K562 (cell line): Measurements from ENCODE around the gene POMGNT2. TPM values are rescaled to one million over a fixed set of nuclear protein-coding genes. Genes with fewer than 3 reads are reported as not detected.
A peak's percentile ranks its signal among the peaks of the same experiment; 100 is the strongest.

ENCODE experiments used
- ATAC-seq: fragments of 200-7000 bp; cut with Tn5 transposase; 3 replicates; pipeline ENCODE4 v1.9.1; 2020; ENCODE audit warnings: moderate library complexity
- Bru-seq: library from RNA; stranded (reverse); fragments of 400-500 nt; gene quantifications from one replicate; lab custom pipeline; 2021; lab: Mats Ljungman, UMichigan
- BruChase-seq, 2 experiments: library from RNA; stranded (reverse); fragments of 400-500 nt; gene quantifications; one replicate each; lab custom pipeline; 2021; lab: Mats Ljungman, UMichigan
- BruUV-seq: library from RNA; stranded (reverse); fragments of 400-500 nt; replicated peaks from 2 replicates; lab custom pipeline; 2021; lab: Mats Ljungman, UMichigan
- CTCF ChIA-PET: fragments of 300-600 bp; formaldehyde crosslinking; extraction: SDS; loops from one replicate; lab custom pipeline; 2021; ENCODE audit warnings: low intra/inter-chr PET ratio; lab: Yijun Ruan, JAX
- POLR2A ChIA-PET: fragments of 300-600, 350-650 bp; sonication (Branson Sonifier 250); formaldehyde crosslinking; extraction: SDS; loops from one replicate; lab custom pipeline; 2021; ENCODE audit warnings: antibody characterized with exemption, inconsistent platforms; lab: Yijun Ruan, JAX
- DNase-seq, 4 experiments: peaks; one replicate each; pipeline versions ENCODE4 v3.0.0 to v3.0.0-alpha.2; 2011 to 2018; ENCODE audit warnings: low spot score in 3 of 4, mixed read lengths in 3 of 4; ENCODE audit errors: extremely low read depth in 1 of 4
- FAIRE-seq: peaks from 2 replicates; lab custom pipeline; 2011; peaks lifted over from hg19 to GRCh38; lab: Jason Lieb, UNC
- H2AFZ ChIP-seq: 2 replicates; pipeline ENCODE4 v1.6.0; 2011; ENCODE audit warnings: low read depth, low read length, control low read depth, inconsistent platforms
- H3K27ac ChIP-seq: fragments of 200-600 bp; 3 replicates; pipeline ENCODE4 v1.8.0; 2011; ENCODE audit warnings: low read depth, mild to moderate bottlenecking, control low read depth, inconsistent platforms, low read length, moderate library complexity, mixed read lengths; ENCODE audit errors: extremely low read depth
- H3K27me3 ChIP-seq, 2 experiments: fragments of 300-600 bp in 1 of 2; 2 replicates in 1 of 2; 3 replicates in 1 of 2; pipeline versions ENCODE4 v1.6.0 to v1.8.0; 2011; ENCODE audit warnings: inconsistent platforms in 2 of 2, low read length in 2 of 2, mild to moderate bottlenecking in 1 of 2, mixed read lengths in 1 of 2, moderate library complexity in 1 of 2; ENCODE audit not compliant: control insufficient read depth in 2 of 2, insufficient read depth in 2 of 2
- H3K36me3 ChIP-seq: fragments of 300-600 bp; 3 replicates; pipeline ENCODE4 v1.8.0; 2011; ENCODE audit warnings: mild to moderate bottlenecking, low read length, inconsistent platforms; ENCODE audit not compliant: control insufficient read depth, insufficient read depth
- H3K4me1 ChIP-seq, 2 experiments: fragments of 200-600 bp in 1 of 2; replicated peaks in 1 of 2; 2 replicates in 1 of 2; 3 replicates in 1 of 2; pipeline versions ENCODE4 v1.5.1 to v1.8.0; 2011; ENCODE audit warnings: inconsistent platforms in 2 of 2, low read length in 2 of 2, mild to moderate bottlenecking in 1 of 2, mixed read lengths in 1 of 2, moderate library complexity in 1 of 2; ENCODE audit not compliant: control insufficient read depth in 2 of 2, insufficient read depth in 2 of 2
- H3K4me2 ChIP-seq: 2 replicates; pipeline ENCODE4 v1.6.1; 2011; ENCODE audit warnings: low read length, control low read depth, inconsistent platforms, mixed read lengths; ENCODE audit not compliant: insufficient read depth
- H3K4me3 ChIP-seq: fragments of 200-600 bp; sonication (generic), shearing (Covaris generic); 2 replicates; pipeline ENCODE4 v1.5.1; 2016; ENCODE audit warnings: control low read depth, inconsistent platforms
- H3K79me2 ChIP-seq: fragments of 200-600 bp; 3 replicates; pipeline ENCODE4 v1.8.0; 2011; ENCODE audit warnings: low read length, inconsistent platforms; ENCODE audit not compliant: control insufficient read depth, insufficient read depth
- H3K9ac ChIP-seq, 2 experiments: 2 replicates each; pipeline versions ENCODE4 v1.6.0 to v1.6.1; 2011; ENCODE audit warnings: low read depth in 2 of 2, low read length in 2 of 2, control low read depth in 1 of 2, inconsistent platforms in 1 of 2, mild to moderate bottlenecking in 1 of 2, mixed read lengths in 1 of 2; ENCODE audit not compliant: insufficient read depth in 1 of 2
- H3K9me1 ChIP-seq: one replicate; pipeline ENCODE4 v1.6.0; 2011; ENCODE audit warnings: inconsistent platforms, mild to moderate bottlenecking, low read length, moderate library complexity; ENCODE audit not compliant: control insufficient read depth, insufficient read depth
- H3K9me3 ChIP-seq: replicated peaks from 2 replicates; pipeline ENCODE4 v1.5.1; 2011; ENCODE audit warnings: low read depth, low read length, inconsistent platforms; ENCODE audit not compliant: control insufficient read depth, insufficient read depth
- H4K20me1 ChIP-seq: replicated peaks from 2 replicates; pipeline ENCODE4 v1.6.1; 2011; ENCODE audit warnings: low read length, inconsistent platforms, mixed read lengths; ENCODE audit not compliant: control insufficient read depth, insufficient read depth
- BHLHE40 ChIP-seq: IDR thresholded peaks from 2 replicates; pipeline ENCODE4 v1.6.1; 2011; ENCODE audit warnings: low read length, improper control_type of control experiment
- MITF ChIP-seq: IDR thresholded peaks from 2 replicates; pipeline ENCODE4 v1.6.1; 2014; ENCODE audit warnings: antibody characterized with exemption
- NEUROD1 ChIP-seq: fragments of 150-350 bp; IDR thresholded peaks from 2 replicates; pipeline ENCODE4 v1.6.1; 2014; ENCODE audit warnings: borderline replicate concordance, low read length, low read depth; ENCODE audit not compliant: partially characterized antibody
- PATZ1 ChIP-seq: fragments of 250-450 bp; sonication (Bioruptor Pico); IDR thresholded peaks from 2 replicates; pipeline ENCODE4 v1.5.0; 2020; ENCODE audit warnings: mild to moderate bottlenecking, borderline replicate concordance
- SAFB2 ChIP-seq: fragments of 200-400 bp; formaldehyde crosslinking; IDR thresholded peaks from 2 replicates; pipeline ENCODE4 v1.6.1; 2018; ENCODE audit warnings: borderline replicate concordance, low read length, low read depth, moderate library complexity; ENCODE audit not compliant: severe bottlenecking
- SRSF9 ChIP-seq: fragments of 200-400 bp; formaldehyde crosslinking; IDR thresholded peaks from 2 replicates; pipeline ENCODE4 v1.6.1; 2017; ENCODE audit warnings: low read depth, low read length, borderline replicate concordance
- TAL1 ChIP-seq: fragments of 450-650 bp; IDR thresholded peaks from 2 replicates; pipeline ENCODE4 v1.6.1; 2016; ENCODE audit warnings: mild to moderate bottlenecking
- whole genome bisulfite sequencing: fragments of 100-300 bp; shearing (Covaris generic); methylation state at CpG from one replicate; pipeline ENCODE4 v1.1.6; 2016; ENCODE audit warnings: low coverage, mixed read lengths; ENCODE audit not compliant: insufficient coverage; ENCODE audit errors: missing lambda C conversion rate; 5-methylcytosine and 5-hydroxymethylcytosine counted together
- in situ Hi-C: fragments of 300-500 bp; cut with MboI; formaldehyde crosslinking; loops from 4 replicates; pipeline ENCODE4 v1.15.0; 2018; ENCODE audit warnings: inconsistent platforms, mixed read lengths
- intact Hi-C: fragments of 100-400 bp; cut with micrococcal nuclease; formaldehyde crosslinking; loops from 2 replicates; pipeline ENCODE4 v1.14.2; 2022
- long read RNA-seq, 3 experiments: library from polyadenylated mRNA in 2 of 3; library from RNA in 1 of 3; unstranded in 2 of 3; stranded (forward) in 1 of 3; transcript quantifications; one replicate each; pipeline ENCODE4 v2.0.0, GENCODE V29; 2019 to 2022
- polyA minus RNA-seq, 3 experiments: library from RNA; depleted of rRNA, polyadenylated mRNA; stranded (reverse); fragments of >200 nt; gene quantifications; 2 replicates each; pipeline ENCODE4 v1.2.3, GENCODE V29; 2011
- polyA plus RNA-seq, 8 experiments: library from polyadenylated mRNA; depleted of rRNA in 4 of 8; stranded (reverse) in 5 of 8; unstranded in 3 of 8; fragments of >200 nt; fragmentation: Nextera tagmentation in 2 of 8; fragmentation: Illumina TruSeq in 1 of 8; extraction: Ambion mirVana in 2 of 8; extraction: Trizol in 1 of 8; gene quantifications; 2 replicates each; pipeline versions ENCODE4 v1.2.1 to v1.2.3, GENCODE V29; 2011 to 2014; ENCODE audit warnings: inconsistent platforms in 1 of 8, missing spikeins in 1 of 8
- total RNA-seq, 7 experiments: library from RNA; depleted of rRNA in 6 of 7; stranded (reverse); fragments of >200 nt in 6 of 7; fragmentation: Illumina TruSeq in 2 of 7; extraction: Trizol in 2 of 7; gene quantifications; 2 replicates each; pipeline versions ENCODE4 v1.2.1 to v1.2.3, GENCODE V29; 2011 to 2021; ENCODE audit warnings: low replicate concordance in 1 of 7
- TF ChIP-seq, protein P1 (sequence below): fragments of 150-350 bp; conservative IDR thresholded peaks from 2 replicates; pipeline ENCODE4 v1.6.1; 2014; ENCODE audit warnings: low read length

POMGNT2 gene
- total RNA-seq (2011; cell fraction: chromatin; rRNA removed; ENCODE audit: low replicate concordance): 5.8 and 16.8 TPM in 2 replicates
- total RNA-seq (2011; cell fraction: nucleolus; rRNA removed): 17.5 and 24.3 TPM in 2 replicates
- total RNA-seq (2011; cell fraction: nucleoplasm; rRNA removed): 15.8 and 20.2 TPM in 2 replicates
- total RNA-seq (2014; rRNA removed) (14.1 and 16.0 TPM in 2 replicates), total RNA-seq (2014; rRNA removed; fragmentation: Illumina TruSeq; extraction: Trizol) (4.5 and 5.8 TPM in 2 replicates), total RNA-seq (2015; rRNA removed; fragmentation: Illumina TruSeq; extraction: Trizol) (9.8 and 10.8 TPM in 2 replicates), total RNA-seq (2021) (13.1 and 13.3 TPM in 2 replicates), polyA plus RNA-seq (2011; rRNA removed) (12.1 and 16.9 TPM in 2 replicates), polyA plus RNA-seq (2014; fragmentation: Illumina TruSeq; extraction: Trizol) (10.3 and 13.5 TPM in 2 replicates), polyA plus RNA-seq (2014; fragmentation: Nextera tagmentation; extraction: Ambion mirVana) (1 to 10 TPM in 1 of 2 experiments, under 1 TPM in 1; 0.65 to 1.1 TPM), polyA plus RNA-seq (2014; rRNA removed) (11.9 and 13.9 TPM in 2 replicates), polyA minus RNA-seq (2011; rRNA and poly(A)+ RNA removed) (7.0 and 10.0 TPM in 2 replicates), Bru-seq, nascent RNA (percentile 68 among the genes with signal in this experiment), BruChase-seq, experiment 1, labeled RNA remaining after a 2-hour chase (percentile 63 among the genes with signal in this experiment), BruChase-seq, experiment 2, labeled RNA remaining after a 6-hour chase (percentile 59 among the genes with signal in this experiment)
- 20.8 and 35.7 TPM in 2 replicates for polyA plus RNA-seq (2011; cell fraction: cytosol; rRNA removed)
- 10.2 and 14.5 TPM in 2 replicates for polyA plus RNA-seq (2011; cell fraction: nucleus; rRNA removed)
- polyA plus RNA-seq (2012): 12.2 and 18.6 TPM in 2 replicates
- 9.9 and 10.3 TPM in 2 replicates for polyA minus RNA-seq (2011; cell fraction: cytosol; rRNA and poly(A)+ RNA removed)
- polyA minus RNA-seq (2011; cell fraction: nucleus; rRNA and poly(A)+ RNA removed): 3.1 and 5.0 TPM in 2 replicates
- long read RNA-seq, experiment 1, transcript POMGNT2-201 (2 exons, 2,544 nt): major isoform, 16 of 66 reads
- long read RNA-seq, experiment 1, partial matches to known transcripts: 0 of 66 reads
- long read RNA-seq, experiment 1, other reads (novel, unspliced or antisense): 50 of 66 reads
- long read RNA-seq, experiment 2, transcript POMGNT2-201 (2 exons, 2,544 nt): major isoform, 17 of 23 reads
- long read RNA-seq, experiment 2, partial matches to known transcripts: 0 of 23 reads
- long read RNA-seq, experiment 2, other reads (novel, unspliced or antisense): 6 of 23 reads
- long read RNA-seq, experiment 3, transcript POMGNT2-201 (2 exons, 2,544 nt): major isoform, 6 of 8 reads
- long read RNA-seq, experiment 3, partial matches to known transcripts: 0 of 8 reads
- long read RNA-seq, experiment 3, other reads (novel, unspliced or antisense): 2 of 8 reads

- Histone ChIP-seq H3K79me2 (peaks cover 12% of the 10 kb centered on the region; the same call in 2 of the 3 replicates), H3K36me3 (no peaks in the 10 kb centered on the region), H3K4me1 (peaks cover 20 to 21% of the 10 kb centered on the region in 2 experiments; a peak in 4 of 5 replicates), H3K27me3 (no peaks in the 10 kb centered on the region), H4K20me1 (peaks cover 35% of the 10 kb centered on the region), H2AFZ (peak within 1 kb of the TSS; percentile 86), H3K9me1 (no peaks in the 10 kb centered on the region), H3K9ac (peak within 1 kb of the TSS; percentile 60 to 92; a peak in 3 of 4 replicates), H3K4me2 (peak within 1 kb of the TSS; percentile 77), H3K27ac (peak within 1 kb of the TSS; percentile 53; the same call in 1 of the 3 replicates), H3K9me3 (no peaks in the 10 kb centered on the region), H3K4me3 (peak within 1 kb of the TSS; percentile 81)
- POLR2A ChIA-PET: interaction anchor here (0.6 to 1.1 kb wide), 5 partner anchors 9 to 584 kb away, joined by 3 to 4 read pairs (median 3); no protein-coding TSS in a partner anchor
- DNase-seq (peak; percentile 94 to 98 (median 97)), FAIRE-seq (peak; percentile 93), ATAC-seq (peak; percentile 99)
- in situ Hi-C loops: no loop called here
- no TSS peak for BruUV-seq
- CTCF ChIA-PET: no interaction called here
- intact Hi-C loops: no loop called here
- WGBS: under 1% methylated on average over 51 of the region's 71 CpGs
- TF ChIP-seq PATZ1: no peak
- no peak for TF ChIP-seq MITF
- TF ChIP-seq SAFB2: no peak
- no peak for TF ChIP-seq SRSF9
- TF ChIP-seq, protein P1, sequence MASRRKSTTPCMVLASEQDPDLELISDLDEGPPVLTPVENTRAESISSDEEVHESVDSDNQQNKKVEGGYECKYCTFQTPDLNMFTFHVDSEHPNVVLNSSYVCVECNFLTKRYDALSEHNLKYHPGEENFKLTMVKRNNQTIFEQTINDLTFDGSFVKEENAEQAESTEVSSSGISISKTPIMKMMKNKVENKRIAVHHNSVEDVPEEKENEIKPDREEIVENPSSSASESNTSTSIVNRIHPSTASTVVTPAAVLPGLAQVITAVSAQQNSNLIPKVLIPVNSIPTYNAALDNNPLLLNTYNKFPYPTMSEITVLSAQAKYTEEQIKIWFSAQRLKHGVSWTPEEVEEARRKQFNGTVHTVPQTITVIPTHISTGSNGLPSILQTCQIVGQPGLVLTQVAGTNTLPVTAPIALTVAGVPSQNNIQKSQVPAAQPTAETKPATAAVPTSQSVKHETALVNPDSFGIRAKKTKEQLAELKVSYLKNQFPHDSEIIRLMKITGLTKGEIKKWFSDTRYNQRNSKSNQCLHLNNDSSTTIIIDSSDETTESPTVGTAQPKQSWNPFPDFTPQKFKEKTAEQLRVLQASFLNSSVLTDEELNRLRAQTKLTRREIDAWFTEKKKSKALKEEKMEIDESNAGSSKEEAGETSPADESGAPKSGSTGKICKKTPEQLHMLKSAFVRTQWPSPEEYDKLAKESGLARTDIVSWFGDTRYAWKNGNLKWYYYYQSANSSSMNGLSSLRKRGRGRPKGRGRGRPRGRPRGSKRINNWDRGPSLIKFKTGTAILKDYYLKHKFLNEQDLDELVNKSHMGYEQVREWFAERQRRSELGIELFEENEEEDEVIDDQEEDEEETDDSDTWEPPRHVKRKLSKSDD: no peak
- 0 out of 2 replicates have a peak, but pooled peaks have one; percentile 28 for TF ChIP-seq BHLHE40
- peak; percentile 33 for TF ChIP-seq NEUROD1
- TF ChIP-seq TAL1: no peak
These were observed at the start of gene POMGNT2 for GRCh38 chr3:43105596-43106292. POMGNT2 (minus strand) TSS chr3:43106079; CDS start chr3:43081431, 24,648 bp downstream.
